Measurements from ENCODE around the gene RGS19.

The RGS19 gene

DNA sequence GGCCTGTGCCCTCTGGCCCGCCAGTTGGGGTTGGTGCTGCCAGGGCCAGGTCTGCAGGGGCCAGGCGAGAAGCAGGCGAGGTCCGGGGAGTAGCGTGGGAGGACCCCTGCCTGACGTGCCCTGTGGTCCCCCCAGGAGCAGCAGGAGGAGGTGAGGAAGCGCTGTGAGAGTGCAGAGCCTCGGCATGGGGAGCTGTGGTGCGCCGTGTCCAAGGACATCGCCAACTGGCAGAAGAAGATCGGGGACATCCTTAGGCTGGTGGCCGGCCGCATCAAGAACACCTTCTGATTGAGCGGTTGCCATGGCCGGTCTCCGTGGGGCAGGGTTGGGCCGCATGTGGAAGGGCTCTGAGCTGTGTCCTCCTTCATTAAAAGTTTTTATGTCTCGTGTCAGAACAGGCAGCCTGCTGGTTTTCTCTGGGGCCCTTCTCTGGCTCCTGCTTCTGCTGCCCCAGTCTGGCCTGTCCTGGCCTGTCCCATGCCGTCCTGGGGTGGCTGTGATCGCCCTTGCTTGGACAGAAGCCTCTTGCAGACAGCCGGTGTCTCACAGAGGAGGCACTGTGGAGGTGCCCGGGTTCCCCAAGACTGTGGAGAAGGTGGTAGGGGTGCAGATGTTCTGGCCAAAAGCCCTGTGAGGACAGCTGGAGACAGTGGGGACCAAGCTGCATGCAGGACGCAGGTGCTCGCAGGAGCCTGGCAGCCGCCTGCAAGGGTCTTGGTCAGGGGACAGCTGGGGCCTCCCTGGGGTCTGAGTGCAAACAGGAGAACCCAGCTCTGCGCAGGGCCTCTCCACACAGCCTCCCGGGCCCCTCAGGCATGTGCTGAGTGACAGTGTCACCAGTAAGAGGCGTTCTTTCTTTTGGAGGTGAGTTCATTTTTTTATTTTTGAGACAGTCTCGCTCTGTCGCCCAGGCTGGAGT lies 46.4 kb downstream of the RGS19 start:
- no peak for DNase-seq

DNA sequence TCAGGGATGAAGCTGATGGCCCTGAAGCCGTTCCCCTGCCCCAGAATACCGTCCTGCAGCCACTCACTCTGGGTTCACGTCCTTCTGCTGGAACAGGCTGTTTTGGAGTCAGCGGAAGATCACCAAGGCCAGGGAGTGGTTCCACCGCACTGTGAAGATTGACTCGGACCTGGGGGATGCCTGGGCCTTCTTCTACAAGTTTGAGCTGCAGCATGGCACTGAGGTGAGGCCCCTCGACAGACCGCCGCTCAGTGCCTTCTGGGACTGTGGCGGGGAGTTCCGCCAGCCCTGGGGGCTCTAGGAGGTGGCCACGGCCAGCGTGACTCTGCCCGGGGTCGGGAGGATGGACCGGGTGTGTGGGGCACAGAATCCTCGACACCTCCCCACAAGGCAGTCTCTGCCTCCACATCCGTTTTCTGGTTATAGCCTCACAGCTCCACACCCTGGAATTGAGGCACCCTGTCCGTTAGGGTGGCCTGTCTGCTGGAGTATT lies 47.5 kb downstream of the RGS19 start:
- DNase-seq = no peak

DNA sequence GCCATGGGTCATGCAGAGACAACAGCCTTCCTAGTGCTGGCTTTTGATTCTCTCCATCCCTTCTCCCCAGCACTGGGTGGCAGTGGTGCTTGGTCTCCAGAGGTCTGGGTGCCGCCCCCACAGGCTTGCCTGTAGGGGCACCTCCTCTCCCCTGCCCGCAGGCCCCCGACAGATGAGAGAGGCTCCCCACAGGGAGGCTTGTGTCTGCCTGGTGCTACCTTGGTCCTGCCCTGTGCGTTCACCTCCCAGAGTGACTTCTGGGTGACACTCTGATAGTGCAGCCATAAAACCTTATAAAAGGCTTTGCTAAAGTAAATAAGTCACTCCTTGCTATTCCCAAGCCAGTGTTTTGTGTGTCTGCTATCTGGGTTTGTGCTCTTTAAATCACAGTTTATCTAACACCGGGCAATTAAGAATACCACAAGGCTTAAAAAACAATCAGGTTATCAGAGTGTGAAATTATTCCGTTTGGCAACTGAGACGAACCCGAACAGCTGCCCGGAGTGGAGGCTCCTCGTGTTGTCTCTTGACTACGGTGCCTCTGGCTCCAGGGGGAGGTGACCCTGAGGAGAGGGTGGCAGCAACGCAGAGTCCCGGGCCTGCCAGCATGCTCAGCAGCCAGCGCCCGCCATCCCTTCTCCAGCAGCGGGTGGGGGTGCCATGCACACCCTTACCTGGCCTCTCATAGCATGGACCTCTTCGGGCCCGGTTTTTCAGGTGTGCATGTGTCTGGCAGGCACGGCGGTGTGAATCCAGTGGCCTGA lies 48.8 kb downstream of the RGS19 start:
- no peak for DNase-seq

DNA sequence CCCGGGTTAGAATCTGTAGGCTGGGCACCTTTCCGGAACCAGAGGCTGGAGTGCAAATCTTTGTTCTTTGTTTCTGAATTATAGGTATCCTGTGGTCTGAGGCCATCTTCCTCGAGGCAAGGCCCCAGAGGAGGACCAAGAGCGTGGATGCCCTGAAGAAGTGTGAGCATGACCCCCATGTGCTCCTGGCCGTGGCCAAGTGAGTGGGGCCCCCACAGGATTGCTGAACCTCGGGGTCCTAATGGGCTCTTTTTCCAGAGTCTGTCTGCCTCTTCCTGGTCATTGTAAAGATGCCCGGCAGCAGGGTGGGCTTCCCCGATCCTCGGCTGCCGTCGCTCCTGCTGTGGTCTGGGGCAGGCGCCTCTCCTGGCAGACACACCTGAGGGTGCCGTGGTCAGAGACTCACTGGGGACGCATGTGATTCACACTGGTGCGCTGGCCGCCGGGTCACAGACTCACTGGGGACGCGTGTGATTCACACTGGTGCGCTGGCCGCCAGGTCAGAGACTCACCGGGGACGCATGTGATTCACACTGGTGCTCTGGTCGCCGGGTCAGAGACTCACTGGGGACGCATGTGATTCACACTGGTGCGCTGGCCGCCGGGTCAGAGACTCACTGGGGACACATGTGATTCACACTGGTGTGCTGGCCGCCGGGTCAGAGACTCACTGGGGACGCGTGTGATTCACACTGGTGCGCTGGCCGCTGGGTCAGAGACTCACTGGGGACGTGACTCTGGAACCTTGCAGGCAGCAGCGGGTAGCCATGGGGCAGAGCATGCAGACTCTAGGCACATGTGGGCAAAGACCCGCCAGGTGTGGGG lies 49.8 kb downstream of the RGS19 start:
- no peak for DNase-seq

DNA sequence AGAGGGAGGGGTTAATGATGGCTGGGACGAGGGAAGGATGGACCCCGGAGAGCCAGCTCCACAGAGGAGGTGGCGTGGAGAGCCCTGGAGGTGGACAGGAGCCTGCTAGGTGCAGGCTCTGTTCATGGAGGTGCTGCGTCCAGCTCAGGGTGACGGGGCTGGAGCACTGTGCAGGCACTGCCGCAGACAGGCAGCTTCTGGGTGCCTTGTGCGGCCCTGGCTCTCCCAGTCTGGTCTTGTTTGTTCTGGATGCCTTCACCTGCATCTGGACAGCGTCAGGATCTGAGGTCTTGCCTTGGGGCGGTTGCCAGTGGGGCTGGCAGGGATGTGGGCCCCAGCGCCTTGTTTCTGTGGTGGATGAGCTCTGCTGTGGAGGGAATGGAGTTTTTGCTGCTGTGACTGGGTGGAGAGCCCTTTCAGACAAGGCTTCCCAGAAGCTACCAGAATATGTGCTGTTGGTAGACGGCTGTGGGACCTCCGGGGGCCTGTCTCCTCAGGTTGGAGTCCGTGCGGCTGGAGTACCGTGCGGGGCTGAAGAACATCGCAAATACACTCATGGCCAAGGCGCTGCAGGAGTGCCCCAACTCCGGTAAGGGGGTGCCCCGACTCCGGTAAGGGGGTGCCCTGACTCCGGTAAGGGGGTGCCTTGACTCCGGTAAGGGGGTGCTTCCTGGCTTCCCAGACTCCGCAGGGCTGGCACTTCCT lies 51.2 kb downstream of the RGS19 start:
- DNase-seq = no peak

DNA sequence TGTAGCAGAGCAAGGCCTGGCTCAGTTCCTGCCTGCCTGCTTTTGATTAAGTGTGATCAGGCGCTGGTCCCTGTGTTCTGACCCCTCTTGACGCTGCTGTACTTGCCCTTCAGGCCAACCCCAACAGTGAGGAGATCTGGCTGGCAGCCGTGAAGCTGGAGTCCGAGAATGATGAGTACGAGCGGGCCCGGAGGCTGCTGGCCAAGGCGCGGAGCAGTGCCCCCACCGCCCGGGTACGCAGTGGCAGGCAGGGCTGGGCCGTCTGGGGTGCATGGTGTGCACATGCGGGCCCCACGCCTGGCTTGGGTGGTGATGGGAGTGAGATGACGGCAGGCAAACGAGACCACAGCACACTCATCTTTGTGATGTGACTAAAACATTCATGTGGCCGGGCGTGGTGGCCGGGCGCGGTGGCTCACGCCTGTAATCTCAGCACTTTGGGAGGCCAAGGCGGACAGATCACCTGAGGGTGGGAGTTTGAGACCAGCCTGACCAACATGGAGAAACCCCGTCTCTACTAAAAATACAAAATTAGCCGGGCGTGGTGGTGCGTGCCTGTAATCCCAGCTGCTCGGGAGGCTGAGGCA lies 53.4 kb downstream of the RGS19 start:
- no peak for DNase-seq

DNA sequence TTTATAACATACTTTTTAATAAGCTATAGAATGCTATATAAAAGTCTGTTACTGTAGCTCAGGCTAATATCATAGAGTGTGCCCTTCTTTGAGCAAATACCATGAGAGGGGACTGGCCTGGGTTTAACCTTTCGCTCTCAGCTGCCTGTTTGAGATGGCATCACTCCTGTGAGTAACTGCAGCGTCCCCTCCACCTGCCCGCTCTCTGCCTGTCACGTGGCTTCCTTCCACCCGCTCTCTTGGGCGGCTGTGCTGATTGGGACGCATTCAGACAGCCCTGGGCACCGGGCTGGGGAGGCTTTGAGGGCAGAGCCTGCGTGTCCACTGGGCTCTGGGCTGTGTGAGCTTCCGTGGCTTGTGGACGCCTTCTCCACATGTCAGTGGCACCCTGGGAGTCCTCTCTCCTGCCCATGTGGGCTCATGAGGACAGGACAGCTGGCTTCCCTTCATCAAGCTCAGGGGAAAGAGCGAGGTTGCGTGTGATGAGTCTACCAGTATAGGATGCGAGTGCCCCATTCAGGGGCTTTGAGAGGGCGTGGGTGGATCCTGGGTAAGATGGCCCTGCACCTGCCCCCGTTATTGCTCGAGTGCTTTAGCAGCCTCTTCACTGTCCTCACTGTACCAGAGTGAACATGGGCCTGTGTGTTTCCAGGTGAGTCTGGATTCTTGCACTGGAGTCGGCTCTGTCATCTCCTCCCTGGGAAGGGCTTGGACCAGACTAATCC lies 54.1 kb downstream of the RGS19 start:
- DNase-seq = no peak

DNA sequence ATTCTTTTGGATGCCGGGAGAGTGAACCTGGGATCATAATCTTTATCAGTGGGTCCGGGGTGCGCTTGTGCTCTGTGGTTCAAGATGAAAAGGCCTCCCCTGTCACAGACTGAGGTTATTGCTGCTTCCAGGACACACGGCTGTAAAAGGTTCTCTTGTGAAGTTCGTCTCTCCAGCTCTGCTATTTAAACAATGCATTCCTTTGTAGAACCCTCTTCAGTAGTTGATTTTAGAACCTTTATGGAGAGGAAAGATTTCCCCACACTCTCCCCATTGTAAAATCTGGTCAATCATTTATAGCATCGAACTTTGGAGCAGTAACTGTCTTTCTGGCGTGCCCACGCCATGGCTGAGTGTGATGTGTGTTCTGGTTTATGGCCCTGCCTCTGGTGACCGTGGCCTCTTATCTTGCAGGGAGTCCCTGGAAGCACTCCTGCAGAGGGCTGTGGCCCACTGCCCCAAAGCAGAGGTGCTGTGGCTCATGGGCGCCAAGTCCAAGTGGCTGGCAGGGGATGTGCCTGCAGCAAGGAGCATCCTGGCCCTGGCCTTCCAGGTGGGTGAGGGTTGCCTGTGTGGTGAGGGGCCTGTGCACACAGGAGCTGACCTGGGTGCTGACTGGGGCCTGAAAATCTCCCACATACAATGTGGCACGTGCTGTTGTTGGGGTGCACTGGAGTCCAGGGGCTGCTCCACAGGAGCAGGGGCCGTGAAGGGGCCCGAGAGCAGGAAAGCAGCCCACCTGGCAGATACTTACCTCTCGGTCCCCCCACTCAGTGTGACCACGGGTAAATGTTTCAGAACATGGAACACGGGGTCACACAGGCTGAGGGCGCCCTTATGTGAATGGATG lies 55.0 kb downstream of the RGS19 start:
- no peak for DNase-seq

DNA sequence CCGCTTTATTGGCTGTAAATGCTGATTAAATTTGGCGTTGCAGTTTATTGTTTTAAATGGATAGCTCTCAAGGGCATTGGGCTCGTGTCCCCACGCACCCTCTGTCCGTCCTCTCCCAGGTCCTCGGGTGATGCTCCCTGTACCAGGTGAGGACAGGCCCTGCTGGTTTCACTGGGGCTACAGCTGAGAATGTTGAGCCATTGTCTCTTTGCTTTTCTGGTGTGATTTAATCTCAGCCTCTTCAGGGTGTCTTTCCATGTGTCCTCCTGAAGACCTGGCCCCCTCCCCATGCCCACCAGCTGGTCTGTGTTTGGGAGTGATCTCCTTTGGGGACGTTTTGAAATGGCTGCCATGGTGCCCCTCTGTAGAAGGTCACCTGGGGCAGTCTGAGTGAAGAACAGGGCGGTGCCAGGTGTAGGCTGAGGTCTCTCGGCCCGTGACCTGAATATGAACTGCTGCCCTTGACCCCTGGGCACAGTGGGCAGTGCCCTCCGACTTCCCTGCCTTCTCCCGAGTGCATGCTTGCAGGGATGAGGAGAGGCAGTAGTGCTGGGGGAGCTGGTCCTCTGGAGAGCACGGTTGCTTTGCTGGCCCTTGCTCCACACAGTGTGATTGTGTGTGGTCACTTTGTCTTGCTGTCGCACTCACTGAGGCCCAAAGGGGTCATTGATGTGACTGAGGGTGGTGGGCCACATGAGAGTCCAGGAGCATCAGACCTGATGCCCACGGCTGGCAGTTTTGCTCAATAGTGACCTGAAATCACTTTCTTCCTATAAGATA lies 55.8 kb downstream of the RGS19 start:
- DNase-seq = no peak

Data from activated T-cell treated with anti-CD3 and anti-CD28 coated beads, Interleukin-2, amount 50 U/mL, for 1 hour (primary cell).